Astrocyte (in vitro differentiated cells and primary cell): ENCODE data around the gene OTUD7B. TPM values are rescaled to one million over a fixed set of nuclear protein-coding genes. Genes with fewer than 3 reads are reported as not detected.

ENCODE experiments used
- DNase-seq: peaks from one replicate; pipeline ENCODE4 v3.0.0-alpha.2; 2010; ENCODE audit warnings: low read depth
- FAIRE-seq: peaks from 2 replicates; lab custom pipeline; 2011; peaks lifted over from hg19 to GRCh38; lab: Jason Lieb, UNC
- H2AFZ ChIP-seq: 2 replicates; pipeline ENCODE4 v1.6.0; 2012; ENCODE audit warnings: low read depth, low read length, inconsistent platforms
- H3K27ac ChIP-seq: 2 replicates; pipeline ENCODE4 v1.5.1; 2011; ENCODE audit warnings: low read depth, low read length, inconsistent platforms
- H3K27me3 ChIP-seq: 2 replicates; pipeline ENCODE4 v1.6.0; 2011; ENCODE audit warnings: low read length, inconsistent platforms; ENCODE audit not compliant: insufficient read depth
- H3K36me3 ChIP-seq: 2 replicates; pipeline ENCODE4 v1.5.1; 2011; ENCODE audit warnings: low read length, inconsistent platforms; ENCODE audit not compliant: insufficient read depth
- H3K4me1 ChIP-seq: 2 replicates; pipeline ENCODE4 v1.5.1; 2011; ENCODE audit warnings: low read length, inconsistent platforms; ENCODE audit not compliant: insufficient read depth
- H3K4me2 ChIP-seq: 2 replicates; pipeline ENCODE4 v1.6.0; 2012; ENCODE audit warnings: low read length, inconsistent platforms
- H3K4me3 ChIP-seq: 2 replicates; pipeline ENCODE4 v1.5.1; 2011; ENCODE audit warnings: low read depth, mild to moderate bottlenecking, low read length, inconsistent platforms; ENCODE audit not compliant: insufficient read depth
- H3K79me2 ChIP-seq: 2 replicates; pipeline ENCODE4 v1.6.0; 2012; ENCODE audit warnings: mild to moderate bottlenecking, low read length, inconsistent platforms; ENCODE audit not compliant: insufficient read depth
- H3K9ac ChIP-seq: 2 replicates; pipeline ENCODE4 v1.6.0; 2012; ENCODE audit warnings: mild to moderate bottlenecking, low read length, inconsistent platforms
- H3K9me3 ChIP-seq: 2 replicates; pipeline ENCODE4 v1.5.1; 2012; ENCODE audit warnings: low read depth, mild to moderate bottlenecking, low read length, inconsistent platforms; ENCODE audit not compliant: insufficient read depth
- H4K20me1 ChIP-seq: 2 replicates; pipeline ENCODE4 v1.6.0; 2012; ENCODE audit warnings: low read length, inconsistent platforms; ENCODE audit not compliant: insufficient read depth
- H3K27ac Mint-ChIP-seq: one replicate; pipeline ENCODE4 v1.8.0; 2021; ENCODE audit warnings: mild to moderate bottlenecking, mixed read lengths; ENCODE audit not compliant: unreplicated experiment
- H3K27me3 Mint-ChIP-seq: one replicate; pipeline ENCODE4 v1.8.0; 2021; ENCODE audit warnings: low read depth, mixed read lengths; ENCODE audit not compliant: unreplicated experiment
- H3K36me3 Mint-ChIP-seq: one replicate; pipeline ENCODE4 v1.8.0; 2021; ENCODE audit warnings: low read depth, mixed read lengths; ENCODE audit not compliant: unreplicated experiment
- H3K4me1 Mint-ChIP-seq: one replicate; pipeline ENCODE4 v1.8.0; 2021; ENCODE audit warnings: low read depth, mixed read lengths; ENCODE audit not compliant: unreplicated experiment
- H3K4me3 Mint-ChIP-seq: one replicate; pipeline ENCODE4 v1.8.0; 2021; ENCODE audit warnings: mild to moderate bottlenecking, moderate library complexity, mixed read lengths; ENCODE audit not compliant: unreplicated experiment
- H3K9me3 Mint-ChIP-seq: one replicate; pipeline ENCODE4 v1.8.0; 2021; ENCODE audit warnings: mild to moderate bottlenecking, mixed read lengths; ENCODE audit not compliant: unreplicated experiment
- EZH2 ChIP-seq: IDR thresholded peaks from 2 replicates; pipeline ENCODE4 v1.6.1; 2012; ENCODE audit warnings: mild to moderate bottlenecking, low read length, inconsistent platforms; ENCODE audit not compliant: insufficient read depth
- total RNA-seq: library from RNA; stranded (reverse); gene quantifications from 2 replicates; pipeline ENCODE4 v1.2.1, GENCODE V29; 2021
- TF ChIP-seq, protein P1 (sequence below): IDR thresholded peaks from 2 replicates; pipeline ENCODE4 v1.5.1; 2011; ENCODE audit warnings: low read depth, mild to moderate bottlenecking, inconsistent platforms, low read length, moderate library complexity; ENCODE audit not compliant: insufficient read depth

OTUD7B gene
- total RNA-seq, 1 donor from 2014 or later: 33.1 TPM

DNA sequence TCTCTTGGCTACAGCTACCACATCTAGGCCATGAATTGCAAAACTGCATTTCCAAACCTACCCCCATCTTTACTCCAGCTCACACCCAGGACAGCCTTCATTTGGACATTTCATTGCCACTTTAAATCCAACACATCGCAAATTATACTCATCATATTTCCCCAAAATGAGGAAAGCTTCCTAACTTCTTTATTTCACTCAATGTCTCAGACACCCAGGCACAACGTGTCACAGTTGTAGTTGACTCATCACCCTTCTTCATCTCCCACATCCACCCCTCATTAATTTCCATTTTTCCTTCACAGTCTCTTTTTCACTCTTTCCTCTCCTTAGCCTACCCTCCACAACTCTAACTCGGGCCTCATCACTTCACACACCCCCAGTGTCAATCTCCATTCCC is 6.7 kb downstream of the OTUD7B start:
- H3K27ac ChIP-seq: no peak overlapping the region
- H3K4me3 Mint-ChIP-seq: peak overlapping the region; percentile 58
- H3K4me1 Mint-ChIP-seq: peaks cover 51% of the 10 kb centered on the region

DNA sequence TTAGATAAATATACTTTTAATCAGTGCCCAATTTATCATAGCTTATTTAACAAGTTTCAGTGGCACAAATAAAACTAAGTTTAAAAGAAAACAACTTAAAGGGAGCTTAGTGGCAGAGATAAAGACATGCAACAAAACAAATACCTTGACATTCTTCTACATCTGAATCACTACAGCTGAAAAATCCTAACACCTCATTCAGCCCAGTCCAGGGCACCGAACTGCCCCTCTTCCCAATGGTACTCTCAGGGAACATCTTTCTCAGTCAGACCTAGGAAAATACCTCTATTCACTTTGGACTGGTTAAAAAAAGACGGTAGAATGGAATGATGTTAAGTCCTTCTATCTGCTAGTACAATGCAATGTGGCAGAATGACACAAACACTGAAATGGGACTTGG is 8.3 kb downstream of the OTUD7B start:
- H3K79me2 ChIP-seq: peaks cover 91% of the 10 kb centered on the region
- DNase-seq (no peak), FAIRE-seq (no peak)
- H3K27ac ChIP-seq: no peak overlapping the region
- TF ChIP-seq, protein P1, sequence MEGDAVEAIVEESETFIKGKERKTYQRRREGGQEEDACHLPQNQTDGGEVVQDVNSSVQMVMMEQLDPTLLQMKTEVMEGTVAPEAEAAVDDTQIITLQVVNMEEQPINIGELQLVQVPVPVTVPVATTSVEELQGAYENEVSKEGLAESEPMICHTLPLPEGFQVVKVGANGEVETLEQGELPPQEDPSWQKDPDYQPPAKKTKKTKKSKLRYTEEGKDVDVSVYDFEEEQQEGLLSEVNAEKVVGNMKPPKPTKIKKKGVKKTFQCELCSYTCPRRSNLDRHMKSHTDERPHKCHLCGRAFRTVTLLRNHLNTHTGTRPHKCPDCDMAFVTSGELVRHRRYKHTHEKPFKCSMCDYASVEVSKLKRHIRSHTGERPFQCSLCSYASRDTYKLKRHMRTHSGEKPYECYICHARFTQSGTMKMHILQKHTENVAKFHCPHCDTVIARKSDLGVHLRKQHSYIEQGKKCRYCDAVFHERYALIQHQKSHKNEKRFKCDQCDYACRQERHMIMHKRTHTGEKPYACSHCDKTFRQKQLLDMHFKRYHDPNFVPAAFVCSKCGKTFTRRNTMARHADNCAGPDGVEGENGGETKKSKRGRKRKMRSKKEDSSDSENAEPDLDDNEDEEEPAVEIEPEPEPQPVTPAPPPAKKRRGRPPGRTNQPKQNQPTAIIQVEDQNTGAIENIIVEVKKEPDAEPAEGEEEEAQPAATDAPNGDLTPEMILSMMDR: no peak
- TF ChIP-seq EZH2: no peak
- H3K27me3 Mint-ChIP-seq: no peaks in the 10 kb centered on the region
- H3K4me3 Mint-ChIP-seq: no peak overlapping the region
- no peak overlapping the region for H2AFZ ChIP-seq
- H3K27me3 ChIP-seq: no peaks in the 10 kb centered on the region
- H4K20me1 ChIP-seq: peaks cover 76% of the 10 kb centered on the region
- peak overlapping the region; percentile 13 for H3K4me2 ChIP-seq
- peak overlapping the region; percentile 6 for H3K27ac Mint-ChIP-seq
- H3K9me3 ChIP-seq: no peaks in the 10 kb centered on the region
- H3K4me1 ChIP-seq: peaks cover 15% of the 10 kb centered on the region
- no peak overlapping the region for H3K4me3 ChIP-seq
- H3K4me1 Mint-ChIP-seq: peaks cover 46% of the 10 kb centered on the region
- no peak overlapping the region for H3K9ac ChIP-seq
- H3K36me3 Mint-ChIP-seq: peaks cover 11% of the 10 kb centered on the region
- H3K36me3 ChIP-seq: peaks cover 19% of the 10 kb centered on the region
- H3K9me3 Mint-ChIP-seq: no peaks in the 10 kb centered on the region

More for the DNA sequence above, 6.7 kb downstream of the OTUD7B start:
- Histone ChIP-seq H3K4me3 (no peak overlapping the region), H3K4me2 (no peak overlapping the region), H3K79me2 (peaks cover 91% of the 10 kb centered on the region), H3K4me1 (peaks cover 30% of the 10 kb centered on the region), H3K36me3 (peaks cover 19% of the 10 kb centered on the region), H3K9me3 (no peaks in the 10 kb centered on the region), H4K20me1 (peaks cover 78% of the 10 kb centered on the region), H3K9ac (no peak overlapping the region), H3K27me3 (no peaks in the 10 kb centered on the region), H2AFZ (no peak overlapping the region)
- Mint-ChIP-seq H3K9me3 (no peaks in the 10 kb centered on the region), H3K27me3 (no peaks in the 10 kb centered on the region), H3K27ac (peak overlapping the region; percentile 29), H3K36me3 (peaks cover 11% of the 10 kb centered on the region)
- FAIRE-seq (no peak), DNase-seq (no peak)
- TF ChIP-seq, protein P1: no peak
- no peak for TF ChIP-seq EZH2

DNA sequence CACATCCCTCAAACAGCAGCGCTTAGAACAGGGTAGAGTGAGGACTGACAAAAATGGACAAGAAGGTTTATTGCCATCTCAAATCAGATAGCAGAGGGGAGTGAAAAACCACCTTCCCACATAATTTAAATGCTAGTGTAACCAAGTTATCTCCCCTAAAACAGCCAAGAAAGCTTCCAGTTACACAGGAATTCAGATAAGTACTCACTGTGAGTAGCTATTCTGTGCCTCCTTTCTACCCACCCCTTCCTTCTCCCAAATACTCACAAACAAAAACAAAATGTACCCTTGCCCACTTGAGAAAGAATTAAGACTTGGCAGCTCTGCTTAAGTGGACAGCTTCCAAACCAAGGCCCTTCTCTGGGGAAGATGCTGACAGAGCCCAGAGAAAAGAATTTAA is 9.1 kb downstream of the OTUD7B start:
- Histone ChIP-seq H3K4me3 (no peak overlapping the region), H3K27ac (no peak overlapping the region), H4K20me1 (peaks cover 78% of the 10 kb centered on the region), H3K4me1 (peaks cover 13% of the 10 kb centered on the region), H2AFZ (no peak overlapping the region), H3K9me3 (no peaks in the 10 kb centered on the region), H3K9ac (no peak overlapping the region), H3K27me3 (no peaks in the 10 kb centered on the region), H3K4me2 (peak overlapping the region; percentile 9), H3K79me2 (peaks cover 90% of the 10 kb centered on the region), H3K36me3 (peaks cover 19% of the 10 kb centered on the region)
- Mint-ChIP-seq H3K36me3 (peaks cover 11% of the 10 kb centered on the region), H3K4me3 (no peak overlapping the region), H3K4me1 (peaks cover 47% of the 10 kb centered on the region), H3K27me3 (no peaks in the 10 kb centered on the region), H3K9me3 (no peaks in the 10 kb centered on the region), H3K27ac (no peak overlapping the region)
- no peak for FAIRE-seq
- DNase-seq: peak; percentile 52
- TF ChIP-seq, protein P1: no peak
- TF ChIP-seq EZH2: no peak
